HepG2 (cell line): ENCODE measurements around the gene ARHGEF12. TPM values are rescaled to one million over a fixed set of nuclear protein-coding genes. Genes with fewer than 3 reads are reported as not detected.

Experiments
- ATAC-seq: fragments of 200-7000 bp; cut with Tn5 transposase; 3 replicates; pipeline ENCODE4 v1.9.1; 2020; ENCODE audit warnings: mild to moderate bottlenecking, moderate library complexity
- BruUV-seq: library from RNA; stranded (reverse); fragments of 400-500 nt; replicated peaks from 2 replicates; lab custom pipeline; 2021; lab: Mats Ljungman, UMichigan
- CTCF ChIA-PET: fragments of 300-600 bp; formaldehyde crosslinking; extraction: SDS; loops from one replicate; lab custom pipeline; 2021; ENCODE audit warnings: low total read pairs, inconsistent platforms, low intra/inter-chr PET ratio; lab: Yijun Ruan, JAX
- POLR2A ChIA-PET: fragments of 350-600 bp; sonication (Branson Sonifier 250); formaldehyde crosslinking; loops from one replicate; lab custom pipeline; 2020; ENCODE audit warnings: antibody characterized with exemption, inconsistent platforms; lab: Yijun Ruan, JAX
- DNase-seq: peaks from one replicate; pipeline ENCODE4 v3.0.0-alpha.2; 2015; ENCODE audit warnings: low spot score
- FAIRE-seq: peaks from 3 replicates; lab custom pipeline; 2011; peaks lifted over from hg19 to GRCh38; lab: Jason Lieb, UNC
- H2AFZ ChIP-seq: one replicate; pipeline ENCODE4 v1.6.1; 2011; ENCODE audit warnings: low read length, inconsistent platforms
- H3K27ac ChIP-seq: fragments of 300-600 bp; 3 replicates; pipeline ENCODE4 v1.8.0; 2011; ENCODE audit warnings: mixed run types, mild to moderate bottlenecking, mixed read lengths, low read length, inconsistent platforms; ENCODE audit not compliant: insufficient read depth; ENCODE audit errors: extremely low read length
- H3K27me3 ChIP-seq, 2 experiments: fragments of 200-600 bp in 1 of 2; 2 replicates in 1 of 2; 3 replicates in 1 of 2; pipeline versions ENCODE4 v1.6.0 to v1.8.0; 2011; ENCODE audit warnings: low read length in 2 of 2, mild to moderate bottlenecking in 2 of 2, moderate library complexity in 2 of 2, inconsistent platforms in 1 of 2; ENCODE audit not compliant: insufficient read depth in 2 of 2, control insufficient read depth in 1 of 2
- H3K36me3 ChIP-seq, 2 experiments: fragments of 200-600 bp in 1 of 2; replicated peaks in 1 of 2; 2 replicates in 1 of 2; 3 replicates in 1 of 2; pipeline versions ENCODE4 v1.5.1 to v1.8.0; 2011; ENCODE audit warnings: low read length in 2 of 2, inconsistent platforms in 1 of 2; ENCODE audit not compliant: insufficient read depth in 2 of 2, control insufficient read depth in 1 of 2
- H3K4me1 ChIP-seq: 2 replicates; pipeline ENCODE4 v1.5.1; 2012; ENCODE audit warnings: low read length, inconsistent platforms; ENCODE audit not compliant: insufficient read depth
- H3K4me2 ChIP-seq: 2 replicates; pipeline ENCODE4 v1.6.0; 2011; ENCODE audit warnings: low read depth, low read length, inconsistent platforms
- H3K4me3 ChIP-seq, 3 experiments: fragments of 200-600 bp in 1 of 3; sonication (generic), shearing (Covaris generic) in 1 of 3; replicated peaks in 1 of 3; 2 replicates each; pipeline ENCODE4 v1.5.1; 2011 to 2016; ENCODE audit warnings: low read length in 3 of 3, inconsistent platforms in 2 of 3, low read depth in 2 of 3, mild to moderate bottlenecking in 2 of 3, control low read depth in 1 of 3, mixed read lengths in 1 of 3; ENCODE audit not compliant: insufficient read depth in 1 of 3
- H3K79me2 ChIP-seq: one replicate; pipeline ENCODE4 v1.6.1; 2011; ENCODE audit warnings: low read length, inconsistent platforms; ENCODE audit not compliant: insufficient read depth
- H3K9ac ChIP-seq: 2 replicates; pipeline ENCODE4 v1.6.0; 2011; ENCODE audit warnings: mild to moderate bottlenecking, low read depth, low read length, inconsistent platforms; ENCODE audit not compliant: insufficient read depth
- H3K9me3 ChIP-seq: 2 replicates; pipeline ENCODE4 v1.5.1; 2012; ENCODE audit warnings: mild to moderate bottlenecking, low read length
- H4K20me1 ChIP-seq: 2 replicates; pipeline ENCODE4 v1.6.0; 2011; ENCODE audit warnings: inconsistent platforms, mild to moderate bottlenecking, low read length, moderate library complexity; ENCODE audit not compliant: insufficient read depth
- BRCA1 ChIP-seq: sonication (generic); formaldehyde crosslinking; IDR thresholded peaks from 2 replicates; pipeline ENCODE4 v1.4.0; 2020; ENCODE audit warnings: missing genetic modification reagents
- DBP ChIP-seq: sonication (generic); formaldehyde crosslinking; IDR thresholded peaks from 2 replicates; pipeline ENCODE4 v1.4.0; 2020; ENCODE audit warnings: missing genetic modification reagents; ENCODE audit errors: not compliant biosample characterization
- ETV6 ChIP-seq: sonication (generic); formaldehyde crosslinking; conservative IDR thresholded peaks from 2 replicates; pipeline ENCODE4 v1.4.0; 2020; ENCODE audit warnings: missing genetic modification reagents
- GATAD2A ChIP-seq: IDR thresholded peaks from 2 replicates; pipeline ENCODE4 v1.6.1; 2016
- HDAC1 ChIP-seq: sonication (generic); formaldehyde crosslinking; IDR thresholded peaks from 2 replicates; pipeline ENCODE4 v1.5.1; 2020; ENCODE audit warnings: mild to moderate bottlenecking, missing genetic modification reagents
- KLF16 ChIP-seq, 2 experiments: sonication (generic) in 1 of 2; formaldehyde crosslinking in 1 of 2; IDR thresholded peaks; 2 replicates each; pipeline versions ENCODE4 v1.6.1 to v1.8.0; 2016 to 2023; ENCODE audit warnings: missing genetic modification reagents in 2 of 2, missing compliant biosample characterization in 1 of 2
- MAFG ChIP-seq: sonication (generic); formaldehyde crosslinking; IDR thresholded peaks from 2 replicates; pipeline ENCODE4 v1.5.1; 2020; ENCODE audit warnings: mild to moderate bottlenecking, missing genetic modification reagents
- MZF1 ChIP-seq: sonication (generic); formaldehyde crosslinking; IDR thresholded peaks from 2 replicates; pipeline ENCODE4 v1.8.1; 2023; ENCODE audit warnings: mild to moderate bottlenecking, missing genetic modification reagents, borderline replicate concordance
- RELA ChIP-seq: sonication (generic); formaldehyde crosslinking; IDR thresholded peaks from 2 replicates; pipeline ENCODE4 v1.4.0; 2020; ENCODE audit warnings: missing genetic modification reagents
- ZFP36L1 ChIP-seq: sonication (generic); formaldehyde crosslinking; IDR thresholded peaks from 2 replicates; pipeline ENCODE4 v1.8.0; 2022; ENCODE audit warnings: mild to moderate bottlenecking, missing genetic modification reagents, moderate library complexity
- ZNF256 ChIP-seq: sonication (generic); formaldehyde crosslinking; conservative IDR thresholded peaks from 2 replicates; pipeline ENCODE4 v1.4.0; 2020; ENCODE audit warnings: missing genetic modification reagents
- ZNF326 ChIP-seq: sonication (generic); formaldehyde crosslinking; IDR thresholded peaks from 2 replicates; pipeline ENCODE4 v1.4.0; 2020; ENCODE audit warnings: missing genetic modification reagents, borderline replicate concordance
- ZNF737 ChIP-seq: sonication (generic); formaldehyde crosslinking; IDR thresholded peaks from 2 replicates; pipeline ENCODE4 v1.5.0; 2020; ENCODE audit warnings: missing genetic modification reagents, mild to moderate bottlenecking, borderline replicate concordance
- ZNF747 ChIP-seq: sonication (generic); formaldehyde crosslinking; IDR thresholded peaks from 2 replicates; pipeline ENCODE4 v1.8.1; 2023; ENCODE audit warnings: missing genetic modification reagents, mild to moderate bottlenecking, borderline replicate concordance
- ZNF792 ChIP-seq: IDR thresholded peaks from 2 replicates; pipeline ENCODE4 v1.6.1; 2016
- ZNF883 ChIP-seq: sonication (generic); formaldehyde crosslinking; IDR thresholded peaks from 2 replicates; pipeline ENCODE4 v1.5.1; 2020; ENCODE audit warnings: mild to moderate bottlenecking, missing genetic modification reagents; ENCODE audit errors: not compliant biosample characterization
- ZSCAN25 ChIP-seq: sonication (generic); formaldehyde crosslinking; IDR thresholded peaks from 2 replicates; pipeline ENCODE4 v1.8.0; 2022; ENCODE audit warnings: mild to moderate bottlenecking, missing genetic modification reagents
- ZSCAN9 ChIP-seq: IDR thresholded peaks from 2 replicates; pipeline ENCODE4 v1.6.1; 2016; ENCODE audit warnings: borderline replicate concordance
- in situ Hi-C: cut with HindIII; loops from 2 replicates; pipeline ENCODE4 v1.10.0; 2017; ENCODE audit warnings: low pct_unique_long_range_greater_than_20kb; ENCODE audit not compliant: extremely low pct_ligation_motif_present
- intact Hi-C: fragments of 100-400 bp; cut with micrococcal nuclease; formaldehyde crosslinking; loops from one replicate; pipeline ENCODE4 v1.10.0; 2022; ENCODE audit not compliant: unreplicated experiment
- polyA plus RNA-seq, 8 experiments: library from polyadenylated mRNA; depleted of rRNA in 3 of 8; stranded (reverse) in 7 of 8; unstranded in 1 of 8; fragments of >200 nt; fragmentation: Illumina TruSeq in 4 of 8; extraction: Trizol in 4 of 8; gene quantifications; 2 replicates each; pipeline versions ENCODE4 v1.2.1 to v1.2.3, GENCODE V29; 2011 to 2016; ENCODE audit warnings: low read depth in 4 of 8, missing spikeins in 1 of 8, mixed read lengths in 1 of 8; ENCODE audit not compliant: insufficient read depth in 1 of 8
- total RNA-seq, 5 experiments: library from RNA; depleted of rRNA; stranded (reverse); fragments of >200 nt; fragmentation: Illumina TruSeq; extraction: Trizol; gene quantifications; 2 replicates each; pipeline ENCODE4 v1.2.3, GENCODE V29; 2016; ENCODE audit warnings: low read depth in 1 of 5
- TF ChIP-seq, protein P1 (sequence below): sonication (generic); formaldehyde crosslinking; IDR thresholded peaks from 2 replicates; pipeline ENCODE4 v1.4.0; 2020; ENCODE audit warnings: missing genetic modification reagents

Gene ARHGEF12
- total and polyA plus RNA-seq, 2 of the 13 experiments (the other 11 are each of a cell fraction or from before 2014, with no cell fraction given): 17.9 to 54.4 TPM

- Histone ChIP-seq H2AFZ (no peak overlapping the region), H3K4me2 (no peak overlapping the region), H3K27ac (no peak overlapping the region), H3K27me3 (no peaks in the 10 kb centered on the region), H3K4me3 (no peak overlapping the region), H3K79me2 (peaks cover 78% of the 10 kb centered on the region), H3K9ac (no peak overlapping the region), H3K36me3 (peaks cover 0 to 1% of the 10 kb centered on the region in 2 experiments; a peak in 1 of 5 replicates), H3K9me3 (no peaks in the 10 kb centered on the region), H3K4me1 (no peaks in the 10 kb centered on the region; the same call in 1 of the 2 replicates), H4K20me1 (no peaks in the 10 kb centered on the region; the same call in 1 of the 2 replicates)
- intact Hi-C loops: no loop called here
- ChIA-PET POLR2A (no interaction called here), CTCF (no interaction called here)
- no TSS peak for BruUV-seq
- in situ Hi-C loops: no loop called here
- FAIRE-seq (no peak), DNase-seq (no peak), ATAC-seq (no peak)
- TF ChIP-seq ZNF747 (CRISPR knock-in tag): no peak
- TF ChIP-seq ZSCAN9 (CRISPR knock-in tag): no peak
- TF ChIP-seq KLF16 (CRISPR knock-in tag; IDR thresholded peaks at IDR 0.05): no peak
- no peak for TF ChIP-seq DBP (CRISPR knock-in tag)
- no peak for TF ChIP-seq BRCA1 (CRISPR knock-in tag)
- no peak for TF ChIP-seq ZNF792 (CRISPR knock-in tag)
- no peak for TF ChIP-seq ETV6 (CRISPR knock-in tag)
Measured at GRCh38 chr11:120363436-120363835, 27.2 kb downstream of the ARHGEF12 start.

- Histone ChIP-seq H3K9ac (no peak overlapping the region), H3K4me1 (0 out of 2 replicates have a peak, but pooled peaks cover 2% of the 10 kb centered on the region), H3K27me3 (no peaks in the 10 kb centered on the region; a peak in 1 of 5 replicates), H3K4me2 (no peak overlapping the region), H3K27ac (no peak overlapping the region), H3K36me3 (no peaks in the 10 kb centered on the region; a peak in 1 of 5 replicates), H4K20me1 (peaks cover 3% of the 10 kb centered on the region; the same call in 1 of the 2 replicates), H3K79me2 (peaks cover 74% of the 10 kb centered on the region), H2AFZ (no peak overlapping the region), H3K9me3 (no peaks in the 10 kb centered on the region), H3K4me3 (no peak overlapping the region)
- intact Hi-C loops: no loop called here
- FAIRE-seq: no peak
- ChIA-PET CTCF (no interaction called here), POLR2A (no interaction called here)
- no peak for DNase-seq
- no TSS peak for BruUV-seq
- ATAC-seq: no peak
- in situ Hi-C loops: no loop called here
- no peak for TF ChIP-seq HDAC1 (CRISPR knock-in tag)
- TF ChIP-seq, protein P1, sequence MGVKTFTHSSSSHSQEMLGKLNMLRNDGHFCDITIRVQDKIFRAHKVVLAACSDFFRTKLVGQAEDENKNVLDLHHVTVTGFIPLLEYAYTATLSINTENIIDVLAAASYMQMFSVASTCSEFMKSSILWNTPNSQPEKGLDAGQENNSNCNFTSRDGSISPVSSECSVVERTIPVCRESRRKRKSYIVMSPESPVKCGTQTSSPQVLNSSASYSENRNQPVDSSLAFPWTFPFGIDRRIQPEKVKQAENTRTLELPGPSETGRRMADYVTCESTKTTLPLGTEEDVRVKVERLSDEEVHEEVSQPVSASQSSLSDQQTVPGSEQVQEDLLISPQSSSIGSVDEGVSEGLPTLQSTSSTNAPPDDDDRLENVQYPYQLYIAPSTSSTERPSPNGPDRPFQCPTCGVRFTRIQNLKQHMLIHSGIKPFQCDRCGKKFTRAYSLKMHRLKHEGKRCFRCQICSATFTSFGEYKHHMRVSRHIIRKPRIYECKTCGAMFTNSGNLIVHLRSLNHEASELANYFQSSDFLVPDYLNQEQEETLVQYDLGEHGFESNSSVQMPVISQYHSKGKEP: no peak
- TF ChIP-seq RELA (CRISPR knock-in tag): no peak
- no peak for TF ChIP-seq MZF1 (CRISPR knock-in tag)
- TF ChIP-seq ZNF737: no peak
- no peak for TF ChIP-seq ZNF883 (CRISPR knock-in tag)
- TF ChIP-seq ZSCAN25: no peak
- no peak for TF ChIP-seq ZFP36L1 (CRISPR knock-in tag)
- no peak for TF ChIP-seq MAFG (CRISPR knock-in tag)
- no peak for TF ChIP-seq ZNF256 (CRISPR knock-in tag)
- TF ChIP-seq GATAD2A (CRISPR knock-in tag): no peak
- no peak for TF ChIP-seq ZNF326 (CRISPR knock-in tag)
Measured at GRCh38 chr11:120365512-120365911, 29.3 kb downstream of the ARHGEF12 start.
